Smooth muscle cell (in vitro differentiated cells): Measurements from ENCODE around the gene HOXD11. TPM values are rescaled to one million over a fixed set of nuclear protein-coding genes. Genes with fewer than 3 reads are reported as not detected.

ENCODE experiments used
- DNase-seq: peaks from one replicate; lab custom pipeline; 2025; ENCODE audit not compliant: unreplicated experiment; lab: John Stamatoyannopoulos, UW
- H2AFZ ChIP-seq: fragments of 200-600 bp; sonication (generic); 2 replicates; pipeline ENCODE4 v1.6.0; 2016; ENCODE audit warnings: antibody characterized with exemption, low read depth, mild to moderate bottlenecking
- H3F3A ChIP-seq: fragments of 200-600 bp; sonication (generic); 2 replicates; pipeline ENCODE4 v1.6.0; 2017; ENCODE audit warnings: antibody characterized with exemption, low read depth
- H3K27ac ChIP-seq: fragments of 200-600 bp; sonication (generic); 2 replicates; pipeline ENCODE4 v1.5.1; 2016; ENCODE audit warnings: low read depth, mild to moderate bottlenecking
- H3K27me3 ChIP-seq: fragments of 200-600 bp; sonication (generic); 2 replicates; pipeline ENCODE4 v1.6.1; 2016; ENCODE audit warnings: low read depth, mild to moderate bottlenecking
- H3K36me3 ChIP-seq: fragments of 200-600 bp; sonication (generic); 2 replicates; pipeline ENCODE4 v1.5.1; 2016; ENCODE audit warnings: low read depth
- H3K4me1 ChIP-seq: fragments of 200-600 bp; sonication (generic); 2 replicates; pipeline ENCODE4 v1.5.1; 2016; ENCODE audit warnings: low read depth
- H3K4me2 ChIP-seq: fragments of 200-600 bp; sonication (generic); 2 replicates; pipeline ENCODE4 v1.6.0; 2016; ENCODE audit warnings: mild to moderate bottlenecking
- H3K4me3 ChIP-seq: fragments of 200-600 bp; sonication (generic); 2 replicates; pipeline ENCODE4 v1.5.1; 2016; ENCODE audit warnings: mild to moderate bottlenecking
- H3K79me2 ChIP-seq: fragments of 200-600 bp; sonication (generic); 2 replicates; pipeline ENCODE4 v1.6.0; 2016; ENCODE audit warnings: low read depth, mild to moderate bottlenecking
- H3K9ac ChIP-seq: fragments of 200-600 bp; sonication (generic); 2 replicates; pipeline ENCODE4 v1.6.0; 2016; ENCODE audit warnings: low read depth
- H3K9me3 ChIP-seq: fragments of 200-600 bp; sonication (generic); replicated peaks from 2 replicates; pipeline ENCODE4 v1.5.1; 2016; ENCODE audit warnings: low read depth
- H4K20me1 ChIP-seq: fragments of 200-600 bp; sonication (generic); 2 replicates; pipeline ENCODE4 v1.6.0; 2016; ENCODE audit warnings: low read depth
- WGBS: methylation state at CpG from one replicate; pipeline ENCODE4 v1.1.7; 2016; ENCODE audit warnings: low lambda C conversion rate; 5-methylcytosine and 5-hydroxymethylcytosine counted together
- polyA plus RNA-seq: library from polyadenylated mRNA; unstranded; fragments of >200 nt; fragmentation: Nextera tagmentation; extraction: Ambion mirVana; gene quantifications from 2 replicates; pipeline ENCODE4 v1.2.1, GENCODE V29; 2016
- total RNA-seq: library from RNA; depleted of rRNA; stranded (reverse); fragments of >200 nt; gene quantifications from 2 replicates; pipeline ENCODE4 v1.2.3, GENCODE V29; 2014
- TF ChIP-seq, protein P1 (sequence below): fragments of 200-600 bp; sonication (generic); IDR thresholded peaks from 2 replicates; pipeline ENCODE4 v1.5.1; 2017; ENCODE audit warnings: borderline replicate concordance, mild to moderate bottlenecking, antibody characterized with exemption; ENCODE audit not compliant: insufficient read depth, poor library complexity, severe bottlenecking

Gene HOXD11
- total and polyA plus RNA-seq, 2 experiments from 2014 or later: 4.4 to 7.9 TPM

DNA sequence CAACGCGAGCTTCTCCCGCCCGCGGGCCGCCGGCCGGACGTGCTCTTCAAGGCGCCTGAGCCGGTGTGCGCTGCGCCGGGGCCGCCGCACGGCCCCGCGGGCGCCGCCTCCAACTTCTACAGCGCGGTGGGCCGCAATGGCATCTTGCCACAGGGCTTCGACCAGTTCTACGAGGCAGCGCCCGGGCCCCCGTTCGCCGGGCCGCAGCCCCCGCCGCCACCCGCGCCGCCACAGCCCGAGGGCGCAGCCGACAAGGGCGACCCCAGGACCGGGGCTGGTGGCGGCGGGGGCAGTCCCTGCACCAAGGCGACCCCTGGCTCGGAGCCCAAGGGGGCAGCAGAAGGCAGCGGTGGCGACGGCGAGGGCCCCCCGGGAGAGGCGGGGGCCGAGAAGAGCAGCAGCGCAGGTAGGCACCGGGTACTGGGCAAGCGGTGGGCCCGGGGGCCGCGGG is 676 bp downstream of the HOXD11 start:
- Histone ChIP-seq H3K4me3 (peak overlapping the region; percentile 48), H3K27me3 (peaks cover 92% of the 10 kb centered on the region), H3K9me3 (no peaks in the 10 kb centered on the region), H2AFZ (no peak overlapping the region), H3F3A (no peaks in the 10 kb centered on the region), H3K27ac (no peak overlapping the region), H3K9ac (no peak overlapping the region), H3K79me2 (peaks cover 20% of the 10 kb centered on the region), H3K4me2 (peak overlapping the region; percentile 82), H4K20me1 (peaks cover 58% of the 10 kb centered on the region), H3K4me1 (no peaks in the 10 kb centered on the region), H3K36me3 (no peaks in the 10 kb centered on the region)
- TF ChIP-seq, protein P1, sequence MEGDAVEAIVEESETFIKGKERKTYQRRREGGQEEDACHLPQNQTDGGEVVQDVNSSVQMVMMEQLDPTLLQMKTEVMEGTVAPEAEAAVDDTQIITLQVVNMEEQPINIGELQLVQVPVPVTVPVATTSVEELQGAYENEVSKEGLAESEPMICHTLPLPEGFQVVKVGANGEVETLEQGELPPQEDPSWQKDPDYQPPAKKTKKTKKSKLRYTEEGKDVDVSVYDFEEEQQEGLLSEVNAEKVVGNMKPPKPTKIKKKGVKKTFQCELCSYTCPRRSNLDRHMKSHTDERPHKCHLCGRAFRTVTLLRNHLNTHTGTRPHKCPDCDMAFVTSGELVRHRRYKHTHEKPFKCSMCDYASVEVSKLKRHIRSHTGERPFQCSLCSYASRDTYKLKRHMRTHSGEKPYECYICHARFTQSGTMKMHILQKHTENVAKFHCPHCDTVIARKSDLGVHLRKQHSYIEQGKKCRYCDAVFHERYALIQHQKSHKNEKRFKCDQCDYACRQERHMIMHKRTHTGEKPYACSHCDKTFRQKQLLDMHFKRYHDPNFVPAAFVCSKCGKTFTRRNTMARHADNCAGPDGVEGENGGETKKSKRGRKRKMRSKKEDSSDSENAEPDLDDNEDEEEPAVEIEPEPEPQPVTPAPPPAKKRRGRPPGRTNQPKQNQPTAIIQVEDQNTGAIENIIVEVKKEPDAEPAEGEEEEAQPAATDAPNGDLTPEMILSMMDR: no peak
- DNase-seq: no peak
- 3% methylated on average over 23 of the region's 59 CpGs for WGBS

DNA sequence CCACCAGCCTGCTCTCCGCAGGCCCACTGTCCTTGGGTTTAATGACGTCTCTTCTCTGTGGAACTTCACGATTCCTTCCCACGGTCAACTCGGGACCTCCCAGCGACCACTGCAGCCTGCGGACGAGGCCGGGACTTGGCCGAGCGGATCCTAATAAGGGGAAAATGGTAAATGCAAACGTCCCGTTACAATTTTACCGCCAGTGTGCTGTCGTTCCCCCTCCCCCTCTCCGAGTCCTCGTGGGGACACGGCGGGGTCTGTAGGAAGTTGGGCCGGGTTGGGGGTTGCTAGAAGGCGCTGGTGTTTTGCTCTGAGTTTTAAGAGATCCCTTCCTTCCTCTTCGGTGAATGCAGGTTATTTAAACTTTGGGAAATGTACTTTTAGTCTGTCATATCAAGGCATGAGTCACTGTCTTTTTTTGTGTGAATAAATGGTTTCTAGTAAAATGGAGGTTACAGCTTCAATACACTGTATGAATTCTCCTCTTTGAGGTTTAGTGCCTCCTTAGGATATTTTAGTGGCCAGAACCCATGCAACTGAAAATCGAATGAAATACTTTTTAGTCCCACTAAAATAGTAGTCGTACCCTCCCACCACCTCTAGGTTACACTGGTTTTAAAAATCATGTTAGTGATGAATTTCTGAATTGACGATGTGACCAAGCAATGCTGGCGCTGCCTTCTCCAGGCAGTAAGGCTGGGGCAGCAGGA is 2.3 kb downstream of the HOXD11 start:
- H3K36me3 ChIP-seq: no peaks in the 10 kb centered on the region
- H3K27me3 ChIP-seq: peaks cover 96% of the 10 kb centered on the region
- no peak for DNase-seq
- no peak overlapping the region for H3K9ac ChIP-seq
- TF ChIP-seq, protein P1: no peak
- H3F3A ChIP-seq: no peaks in the 10 kb centered on the region
- peak overlapping the region; percentile 82 for H3K4me2 ChIP-seq
- peaks cover 29% of the 10 kb centered on the region for H3K79me2 ChIP-seq
- no peak overlapping the region for H2AFZ ChIP-seq
- WGBS: 46% methylated on average over 26 of the region's 26 CpGs
- H3K9me3 ChIP-seq: no peaks in the 10 kb centered on the region
- H3K4me3 ChIP-seq: peak overlapping the region; percentile 27
- peaks cover 74% of the 10 kb centered on the region for H4K20me1 ChIP-seq
- H3K4me1 ChIP-seq: no peaks in the 10 kb centered on the region
- H3K27ac ChIP-seq: no peak overlapping the region

DNA sequence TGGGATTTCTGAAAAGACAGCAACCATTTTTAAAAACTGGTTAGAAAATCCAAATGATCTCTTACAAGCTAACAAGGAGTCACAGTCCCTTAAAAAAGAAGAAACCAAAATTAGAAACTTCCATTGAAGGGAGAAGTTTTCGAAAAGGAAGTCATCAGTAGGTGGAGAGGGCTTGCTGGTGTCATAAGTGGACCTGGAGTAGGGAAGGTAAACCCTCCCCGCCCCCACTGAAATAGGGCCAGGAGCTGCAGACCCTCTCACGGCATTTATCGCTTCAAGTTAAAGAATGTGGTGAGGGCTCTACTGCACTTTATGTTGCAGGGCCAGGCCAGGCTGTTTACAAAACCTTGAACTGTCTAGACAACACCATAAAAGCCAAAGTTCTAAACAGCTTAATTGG is 2.9 kb downstream of the HOXD11 start:
- H3K4me1 ChIP-seq: no peaks in the 10 kb centered on the region
- H2AFZ ChIP-seq: no peak overlapping the region
- H4K20me1 ChIP-seq: peaks cover 80% of the 10 kb centered on the region
- H3K4me2 ChIP-seq: no peak overlapping the region
- no peak for DNase-seq
- no peak overlapping the region for H3K9ac ChIP-seq
- peaks cover 96% of the 10 kb centered on the region for H3K27me3 ChIP-seq
- TF ChIP-seq, protein P1: no peak
- no peaks in the 10 kb centered on the region for H3K36me3 ChIP-seq
- H3K4me3 ChIP-seq: no peak overlapping the region
- no peak overlapping the region for H3K27ac ChIP-seq
- H3K79me2 ChIP-seq: peaks cover 29% of the 10 kb centered on the region
- H3F3A ChIP-seq: no peaks in the 10 kb centered on the region
- WGBS: 71% methylated on average over 4 of the region's 4 CpGs
- H3K9me3 ChIP-seq: no peaks in the 10 kb centered on the region
